ENCODE results near the gene PUM1.

Gene PUM1

GRCh38 chr1:31027693-31028526, 37.6 kb downstream of the PUM1 start:
- DNase-seq (ENCODE audit: low read depth) = no peak

GRCh38 chr1:31022259-31022658, 43.3 kb downstream of the PUM1 start:
- DNase-seq (ENCODE audit: low read depth) = no peak

GRCh38 chr1:31020007-31020790, 45.3 kb downstream of the PUM1 start:
- DNase-seq (ENCODE audit: low read depth) = no peak

- no peak for DNase-seq (ENCODE audit: low read depth)
Measured at GRCh38 chr1:31019401-31019800, 46.1 kb downstream of the PUM1 start.

GRCh38 chr1:31016868-31017267, 48.6 kb downstream of the PUM1 start:
- DNase-seq (ENCODE audit: low read depth) = no peak

- DNase-seq (ENCODE audit: low read depth) = no peak
Measured at GRCh38 chr1:31013187-31013864, 52.2 kb downstream of the PUM1 start.

- DNase-seq (ENCODE audit: low read depth) = no peak
Measured at GRCh38 chr1:31012210-31012924, 53.1 kb downstream of the PUM1 start.

- DNase-seq (ENCODE audit: low read depth) = no peak
Measured at GRCh38 chr1:31011719-31012118, 53.8 kb downstream of the PUM1 start.

- no peak for DNase-seq (ENCODE audit: low read depth)
Measured at GRCh38 chr1:31010086-31010989, 55.2 kb downstream of the PUM1 start.

GRCh38 chr1:31007462-31007991, 58.0 kb downstream of the PUM1 start:
- DNase-seq (ENCODE audit: low read depth) = peak; percentile 80

GRCh38 chr1:31006747-31007146, 58.8 kb downstream of the PUM1 start:
- no peak for DNase-seq (ENCODE audit: low read depth)

GRCh38 chr1:31005617-31006166, 59.8 kb downstream of the PUM1 start:
- DNase-seq (ENCODE audit: low read depth) = no peak

GRCh38 chr1:31005198-31005597, 60.3 kb downstream of the PUM1 start:
- DNase-seq (ENCODE audit: low read depth) = no peak

- no peak for DNase-seq (ENCODE audit: low read depth)
Measured at GRCh38 chr1:31004231-31004621, 61.3 kb downstream of the PUM1 start.

- DNase-seq (ENCODE audit: low read depth) = no peak
Measured at GRCh38 chr1:31003613-31004230, 61.8 kb downstream of the PUM1 start.

GRCh38 chr1:31000301-31000700, 65.2 kb downstream of the PUM1 start:
- no peak for DNase-seq (ENCODE audit: low read depth)

- no peak for DNase-seq (ENCODE audit: low read depth)
Measured at GRCh38 chr1:30998887-30999286, 66.6 kb downstream of the PUM1 start.

GRCh38 chr1:30998171-30998570, 67.3 kb downstream of the PUM1 start:
- no peak for DNase-seq (ENCODE audit: low read depth)

- DNase-seq (ENCODE audit: low read depth) = no peak
Measured at GRCh38 chr1:30997463-30998057, 68.0 kb downstream of the PUM1 start.

Data from GM04503 (cell line).